NCI-H345 treated with DMSO at 0.1 percent for 48 hours (cell line): ENCODE data around the gene NDRG4.

Experiments used
- DNase-seq: peaks from one replicate; lab custom pipeline; 2025; ENCODE audit not compliant: unreplicated experiment; lab: John Stamatoyannopoulos, UW

NDRG4 gene

DNA sequence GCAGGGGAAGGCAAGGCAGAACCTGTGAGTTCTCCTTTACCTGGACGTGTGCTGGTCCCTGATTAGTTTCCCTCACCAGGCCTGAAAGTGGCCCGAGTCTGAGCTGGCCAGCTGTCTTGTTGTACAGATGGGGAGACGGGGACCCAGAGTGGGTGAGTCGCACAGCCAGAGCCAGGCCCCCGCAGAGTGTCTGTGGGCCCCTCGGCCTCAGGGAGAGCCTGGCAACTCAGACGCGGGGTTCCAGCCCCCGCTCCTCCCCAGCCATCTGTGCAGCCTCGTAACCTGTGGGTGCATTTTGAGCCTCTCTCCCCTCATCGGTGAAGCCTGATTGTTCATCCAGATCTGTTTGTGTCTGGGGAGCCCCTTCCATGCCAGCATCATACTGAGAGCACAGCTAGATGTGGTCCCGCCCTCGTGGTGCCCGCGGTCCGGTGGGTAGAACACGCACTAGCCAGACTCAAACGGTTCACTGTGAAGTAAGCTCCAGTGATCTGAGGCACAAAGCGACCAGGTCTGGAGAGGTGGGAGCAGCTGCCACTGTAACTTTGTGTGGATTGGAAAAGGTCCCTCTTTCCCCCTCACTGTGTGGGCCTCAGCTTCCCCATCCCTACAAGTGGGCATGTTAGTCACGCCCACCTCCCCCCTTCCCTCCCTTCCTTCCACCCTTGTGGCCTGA lies 6.0 kb upstream of the NDRG4 start:
- DNase-seq = no peak

DNA sequence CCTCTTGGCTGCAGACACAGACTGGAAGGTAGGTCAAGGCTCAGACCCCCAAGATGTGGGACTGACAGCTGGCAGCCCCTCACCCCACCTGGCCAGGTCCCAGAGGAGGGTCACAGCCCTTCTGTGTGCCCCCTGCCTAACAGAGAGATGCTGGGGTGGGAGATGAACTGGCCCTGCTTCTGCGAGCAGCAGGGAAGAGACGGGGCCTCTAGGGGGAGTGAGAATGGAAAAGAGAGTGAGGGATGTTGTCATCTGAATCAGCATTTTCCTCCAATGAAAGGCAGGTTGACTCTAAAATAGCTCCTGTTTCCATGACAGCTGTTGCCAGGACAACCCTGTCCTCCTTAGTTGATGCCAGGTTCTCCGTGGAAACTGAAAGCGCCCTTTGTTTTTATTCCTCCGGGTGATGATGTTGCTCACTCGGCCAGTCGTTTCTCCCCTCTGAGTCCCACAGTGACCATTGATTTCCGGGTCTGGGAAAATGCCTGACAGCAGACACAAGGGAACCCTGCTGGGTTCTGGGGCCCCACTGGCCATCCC lies 4.9 kb upstream of the NDRG4 start:
- peak; percentile 75 for DNase-seq

DNA sequence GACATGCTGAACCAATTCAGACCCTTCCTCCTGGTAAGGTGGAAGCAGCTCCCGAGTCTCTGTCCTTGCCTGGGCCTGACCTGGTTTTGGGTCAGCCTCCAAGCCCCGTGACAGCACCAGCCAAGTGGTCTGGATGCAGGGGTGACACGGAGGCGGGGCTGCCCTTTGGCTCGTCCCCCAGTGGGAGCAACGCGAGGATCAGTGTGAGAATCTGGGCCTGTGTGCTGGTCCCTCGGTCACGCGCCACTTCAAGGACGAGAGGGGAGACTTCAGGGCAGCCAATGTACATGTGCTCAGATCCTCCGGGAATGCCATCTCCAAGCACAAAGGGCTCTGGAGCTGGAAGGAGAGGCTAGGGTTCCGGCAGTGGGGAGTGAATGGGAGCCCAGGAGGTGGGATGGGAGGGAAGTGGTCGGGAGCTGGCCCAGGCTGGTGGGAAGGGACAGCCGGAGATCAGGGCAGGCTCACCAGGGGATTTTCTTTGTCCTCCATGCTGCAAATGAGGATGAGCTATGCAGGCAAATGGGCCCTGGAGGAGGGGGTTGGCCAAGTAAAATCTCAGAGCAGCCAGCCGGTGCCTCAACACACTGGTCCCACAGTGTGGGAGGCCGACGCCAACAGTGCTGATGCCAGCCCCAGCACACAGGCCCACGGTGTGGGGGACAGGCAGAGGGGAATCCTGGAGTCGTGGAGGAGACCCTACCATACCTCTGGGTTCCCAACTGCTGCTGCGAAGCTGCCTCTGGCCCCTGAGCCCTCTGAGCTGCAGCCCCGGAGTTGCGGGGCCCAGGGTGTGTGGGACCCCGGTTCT lies 4.2 kb upstream of the NDRG4 start:
- no peak for DNase-seq

DNA sequence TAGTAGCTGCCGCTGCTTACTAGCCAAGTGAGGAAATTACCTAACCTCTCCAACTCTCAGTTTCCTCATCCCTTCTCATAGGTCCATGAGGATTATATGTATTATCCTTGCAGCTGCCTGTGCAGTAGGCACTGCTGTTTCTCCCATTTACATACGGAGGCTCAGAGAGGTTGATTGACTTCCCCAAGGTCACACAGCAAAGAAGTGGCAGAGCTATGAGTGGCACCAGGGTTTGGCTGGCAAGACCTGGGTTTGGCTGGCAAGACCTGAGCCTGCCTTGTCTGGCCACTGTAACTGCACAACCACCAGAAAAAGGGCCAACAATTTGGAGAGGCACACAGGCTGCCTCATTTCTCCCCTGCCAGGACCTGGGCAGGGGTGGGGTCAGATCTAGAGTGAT lies 2.5 kb upstream of the NDRG4 start:
- no peak for DNase-seq

DNA sequence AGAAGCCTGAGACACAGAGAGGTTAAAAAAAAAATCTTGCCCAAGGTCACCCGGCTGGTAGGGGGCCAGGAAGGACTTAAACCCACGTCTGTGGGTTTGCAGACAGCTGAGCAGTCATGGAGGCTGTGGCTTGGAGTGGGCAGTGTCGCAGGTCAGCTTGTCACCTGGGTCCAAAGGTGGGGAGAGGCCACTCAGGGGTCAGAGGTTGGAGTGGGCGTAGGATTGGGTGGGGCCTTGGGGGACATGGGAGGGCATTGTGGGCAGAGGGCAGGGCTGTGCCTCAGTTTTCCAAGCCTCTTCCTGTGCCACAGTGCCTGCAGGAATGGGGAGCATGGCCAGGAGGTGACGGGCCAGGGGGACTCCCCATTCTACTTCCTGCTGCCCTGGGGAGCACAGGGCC lies 2.0 kb upstream of the NDRG4 start:
- DNase-seq = no peak

DNA sequence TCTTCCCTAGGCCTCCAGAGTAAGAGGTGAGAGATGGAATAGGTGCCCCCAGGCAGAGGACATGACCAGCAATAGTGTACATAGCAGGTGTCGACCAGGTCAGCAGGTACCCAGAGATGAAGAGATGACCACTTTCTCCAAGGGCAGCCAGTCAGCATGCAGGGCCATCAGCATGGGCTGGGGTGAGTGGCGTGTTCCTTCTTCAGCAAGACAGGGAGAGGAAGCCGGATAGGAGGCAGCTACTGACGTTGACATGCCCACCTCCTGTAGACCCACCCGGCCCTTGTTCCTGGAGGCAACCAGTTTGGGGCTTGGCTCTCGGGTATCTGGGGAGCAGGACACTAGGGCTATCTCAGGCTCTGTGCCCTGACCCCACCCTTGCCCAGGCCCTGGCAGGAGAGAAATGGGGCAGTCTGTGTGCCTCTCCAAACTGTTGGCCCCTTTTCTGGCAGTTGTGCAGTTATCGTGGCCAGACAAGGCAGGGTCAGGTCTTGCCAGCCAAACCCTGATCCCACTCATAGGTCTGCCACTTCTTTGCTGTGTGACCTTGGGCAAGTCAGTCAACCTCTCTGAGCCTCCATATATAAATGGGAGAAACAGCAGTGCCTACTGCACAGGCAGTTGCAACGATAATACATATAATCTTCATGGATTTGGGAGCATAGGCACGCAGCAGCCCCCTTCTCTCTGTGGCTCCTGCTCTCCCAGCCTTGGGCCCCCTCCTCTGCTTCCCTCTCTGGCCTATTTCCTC lies 1.4 kb upstream of the NDRG4 start:
- no peak for DNase-seq

DNA sequence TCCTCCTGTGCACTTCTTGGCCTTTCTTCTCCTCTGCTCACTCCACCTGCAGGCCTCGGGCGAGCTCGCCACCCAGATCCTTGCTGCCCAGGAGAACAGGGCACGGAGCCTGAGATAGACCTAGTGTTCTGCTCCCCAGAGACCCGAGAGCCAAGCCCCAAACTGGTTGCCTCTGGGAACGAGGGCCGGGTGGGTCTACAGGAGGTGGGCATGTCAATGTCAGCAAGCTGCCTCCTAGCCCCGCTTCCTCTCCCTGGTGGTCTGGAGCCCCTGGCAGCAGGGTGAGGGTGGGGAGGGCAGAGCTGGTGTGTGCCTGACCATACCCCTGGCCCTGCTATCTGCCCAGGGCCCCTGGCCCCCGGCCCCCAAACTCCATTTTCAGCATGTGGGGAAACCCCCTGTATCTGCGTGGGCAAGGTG lies 841 bp upstream of the NDRG4 start:
- no peak for DNase-seq

DNA sequence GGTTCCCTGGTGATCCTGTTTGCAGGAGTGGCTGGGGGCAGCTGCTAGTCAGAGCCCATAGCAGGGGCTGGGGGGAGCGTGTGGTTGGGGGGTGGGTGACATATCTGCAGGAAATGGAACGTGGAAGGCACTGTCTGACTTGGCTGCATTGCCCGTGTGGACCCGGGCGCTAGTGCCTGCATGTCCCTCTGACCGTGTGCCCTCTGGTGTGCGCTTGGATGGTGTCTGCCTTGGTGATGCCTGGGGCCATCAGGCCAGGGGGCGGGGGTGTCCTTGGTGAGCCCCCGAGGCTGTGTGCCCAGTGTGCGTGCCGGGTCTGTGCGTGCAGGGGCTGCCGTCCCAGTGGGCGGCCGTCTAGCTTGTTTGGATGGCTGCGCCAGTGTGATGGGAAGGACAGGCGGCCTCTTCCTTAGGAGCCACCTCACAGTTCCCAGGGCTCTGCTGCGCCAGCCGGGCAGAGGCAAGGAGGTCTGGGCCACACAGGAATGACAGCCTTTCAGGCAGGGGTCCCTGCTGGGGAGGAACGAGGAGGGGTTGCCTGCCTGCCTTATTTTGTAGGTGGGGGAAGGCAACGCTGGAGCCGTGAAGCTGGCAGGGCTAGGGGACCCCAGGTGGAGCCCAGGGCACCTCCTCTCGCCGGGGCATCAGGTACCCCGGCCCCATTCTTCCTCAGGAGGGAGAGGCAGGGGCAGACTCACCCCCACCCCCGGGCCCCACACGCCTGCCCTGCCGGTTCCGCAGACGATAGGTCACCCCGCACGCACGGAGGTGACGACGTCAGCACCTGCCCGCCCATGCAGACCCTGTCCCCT lies 693 bp downstream of the NDRG4 start:
- peak; percentile 34 for DNase-seq

GRCh38 chr16:58501242-58502131 lies 1.5 kb downstream of the NDRG4 start:
- DNase-seq = no peak

DNA sequence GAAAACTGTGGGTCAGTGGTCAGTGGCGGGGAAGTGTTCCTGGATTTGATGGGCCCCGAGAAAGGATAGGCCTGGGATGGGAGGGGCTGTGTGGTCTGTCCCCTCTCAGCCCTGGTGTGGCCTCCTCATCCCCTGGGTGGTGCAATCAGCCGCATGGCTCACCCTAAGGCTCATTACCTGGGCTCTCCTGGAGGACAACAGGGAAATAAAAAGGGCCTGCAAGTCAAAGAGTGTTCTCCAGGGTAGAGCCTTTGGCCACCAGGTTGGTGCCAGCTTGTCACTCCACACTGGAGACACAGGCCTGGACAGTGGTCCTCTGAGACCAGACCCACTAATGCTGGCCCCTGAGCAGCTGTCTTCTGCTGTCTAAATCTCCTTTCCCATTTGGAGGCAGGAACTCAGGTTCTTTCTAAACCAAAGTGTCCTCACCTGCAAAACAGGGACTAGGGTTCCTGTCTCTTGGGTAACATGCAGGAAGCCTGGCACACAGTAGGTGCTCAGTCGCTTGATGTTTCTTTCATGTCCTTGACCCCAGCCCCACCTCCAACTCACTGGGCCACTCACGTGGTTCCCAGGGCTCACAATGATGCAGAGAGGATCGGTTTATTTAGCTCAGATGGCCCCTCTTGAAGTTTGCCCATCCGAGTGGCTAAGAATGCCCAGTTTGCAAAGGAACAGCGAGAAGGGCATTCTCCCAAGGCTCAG lies 2.4 kb downstream of the NDRG4 start:
- DNase-seq = no peak

DNA sequence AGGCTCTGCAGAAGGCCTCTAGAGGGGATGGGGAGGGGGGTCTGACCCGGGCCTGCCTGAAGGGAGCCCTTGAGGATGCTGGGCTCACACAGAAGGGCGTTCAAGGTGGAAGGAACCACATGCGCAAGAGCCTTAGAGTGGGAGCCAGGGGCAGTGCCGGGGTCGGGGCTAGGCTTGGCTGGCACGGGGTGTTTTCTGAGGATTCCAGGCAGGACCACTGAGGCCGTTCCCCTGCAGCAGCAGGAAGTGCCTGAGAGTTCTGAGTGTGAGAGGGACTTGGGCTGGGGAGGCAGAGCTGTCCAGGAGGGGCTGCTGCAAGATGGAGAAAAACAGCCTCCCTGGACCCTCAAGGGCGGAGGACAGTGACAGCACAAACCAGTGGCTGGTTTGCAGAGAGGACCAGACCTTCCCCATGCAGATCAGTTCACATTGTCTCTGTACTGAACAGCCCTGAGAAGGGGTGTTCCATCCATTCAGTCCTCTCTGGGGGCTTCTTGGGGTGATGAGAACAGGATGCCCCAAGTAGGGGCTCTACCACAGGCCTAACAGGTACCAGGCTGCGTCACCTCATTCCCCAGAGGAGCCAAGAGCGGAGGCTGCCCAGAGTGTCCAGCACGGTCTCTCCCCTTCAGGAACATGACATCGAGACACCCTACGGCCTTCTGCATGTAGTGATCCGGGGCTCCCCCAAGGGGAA lies 3.4 kb downstream of the NDRG4 start:
- DNase-seq = no peak

GRCh38 chr16:58503863-58504688 lies 4.1 kb downstream of the NDRG4 start:
- DNase-seq = no peak

GRCh38 chr16:58506241-58507194 lies 6.6 kb downstream of the NDRG4 start:
- no peak for DNase-seq

DNA sequence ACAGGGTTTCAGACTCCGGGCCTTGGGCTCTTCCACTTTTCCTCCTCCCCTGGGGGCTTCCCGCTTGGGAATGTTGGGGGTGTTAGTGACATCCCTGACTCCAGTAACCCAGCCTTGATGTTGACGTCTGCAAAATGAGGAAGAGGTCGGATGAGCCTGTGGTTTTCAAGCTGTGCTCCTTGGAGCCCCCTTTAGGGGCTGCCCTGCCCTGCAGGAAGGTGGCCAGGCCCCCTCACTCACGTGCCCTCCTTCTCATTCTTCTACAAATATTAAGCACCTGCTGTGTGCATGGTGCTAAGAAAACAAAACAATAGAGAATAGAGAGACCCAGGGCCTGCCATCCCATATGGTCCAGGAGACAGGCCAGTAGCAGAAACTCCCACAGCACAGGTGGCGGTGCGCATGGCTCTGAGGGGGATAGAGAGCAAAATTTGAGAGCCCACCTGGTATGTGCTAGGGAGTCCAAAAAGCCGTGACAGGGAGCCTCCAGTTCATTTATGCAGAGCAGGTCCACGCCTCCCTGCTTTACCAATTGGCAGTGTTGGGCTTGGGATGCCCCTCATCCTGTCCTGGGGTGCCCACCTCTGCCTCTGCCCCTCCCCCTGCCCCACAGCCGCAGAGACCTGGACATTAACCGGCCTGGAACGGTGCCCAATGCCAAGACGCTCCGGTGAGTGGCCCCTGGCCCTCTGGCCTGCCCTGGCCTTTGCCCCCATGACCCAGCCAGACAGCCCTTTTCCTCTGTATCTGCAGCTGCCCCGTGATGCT lies 7.4 kb downstream of the NDRG4 start:
- no peak for DNase-seq

DNA sequence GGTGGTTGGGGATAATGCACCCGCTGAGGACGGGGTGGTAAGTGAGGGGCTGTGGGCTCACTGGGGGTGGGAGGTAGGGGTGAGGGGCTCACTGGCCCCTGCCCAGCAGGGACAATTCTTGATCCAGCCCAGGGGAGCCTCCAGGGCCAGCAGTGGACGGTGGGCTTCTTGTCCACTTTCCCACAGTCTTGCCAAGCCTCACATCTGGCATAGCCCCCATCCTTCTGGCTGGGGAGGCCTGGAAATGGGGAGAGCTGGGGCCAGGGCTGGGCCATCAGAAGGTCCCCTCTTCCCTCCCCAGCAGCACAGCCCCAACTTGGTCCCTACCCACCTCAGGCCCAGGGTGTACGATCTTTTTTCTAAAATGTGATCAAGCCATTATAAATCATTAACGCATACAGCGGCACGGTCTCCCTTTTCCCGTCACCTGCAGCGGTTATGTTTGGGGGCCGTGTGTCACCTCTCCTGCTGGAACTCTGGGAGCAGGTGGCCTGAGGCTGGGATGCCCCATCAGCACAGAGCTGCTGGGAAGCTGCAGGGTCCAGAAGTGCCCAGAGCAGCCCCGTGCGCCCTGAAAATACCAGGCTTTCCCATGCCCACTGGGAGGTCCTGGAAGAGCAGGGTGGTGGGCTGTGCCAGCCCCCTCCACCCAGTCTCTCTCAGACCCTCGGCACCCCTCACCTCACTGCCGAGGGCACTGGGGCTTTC lies 8.2 kb downstream of the NDRG4 start:
- DNase-seq = no peak
